Suprapubic skin (tissue), 4 donors: Measurements from ENCODE around the gene DHPS. TPM values are rescaled to one million over a fixed set of nuclear protein-coding genes. Genes with fewer than 3 reads are reported as not detected.

Experiments used
- DNase-seq, 2 donors: peaks; one replicate each; pipeline ENCODE4 v3.0.0-alpha.2; 2019; ENCODE audit warnings: low spot score in 2 of 2
- H3K27ac ChIP-seq: fragments of 200-600 bp; sonication (generic); one replicate; pipeline ENCODE4 v1.5.1; 2019
- H3K27me3 ChIP-seq: fragments of 200-600 bp; sonication (generic); one replicate; pipeline ENCODE4 v1.5.1; 2019
- H3K36me3 ChIP-seq: fragments of 200-600 bp; sonication (generic); one replicate; pipeline ENCODE4 v1.5.1; 2019
- H3K4me1 ChIP-seq: fragments of 200-600 bp; sonication (generic); one replicate; pipeline ENCODE4 v1.5.1; 2019
- H3K4me3 ChIP-seq: fragments of 200-600 bp; sonication (generic); one replicate; pipeline ENCODE4 v1.5.1; 2019; ENCODE audit warnings: mild to moderate bottlenecking
- H3K9me3 ChIP-seq: fragments of 200-600 bp; sonication (generic); one replicate; pipeline ENCODE4 v1.5.1; 2019
- CTCF ChIP-seq, 2 donors: fragments of 200-600 bp in 1 of 2; fragments of 450-650 bp in 1 of 2; sonication (generic) in 1 of 2; IDR thresholded peaks; one replicate each; pipeline ENCODE4 v1.5.1; 2016 to 2019; ENCODE audit warnings: antibody characterized with exemption in 2 of 2, mild to moderate bottlenecking in 1 of 2, moderate library complexity in 1 of 2
- EP300 ChIP-seq: sonication (generic); formaldehyde crosslinking; IDR thresholded peaks from one replicate; pipeline ENCODE4 v1.6.1; 2017; ENCODE audit warnings: antibody characterized with exemption
- POLR2A ChIP-seq, 2 donors: fragments of 450-650 bp; IDR thresholded peaks; one replicate each; pipeline ENCODE4 v1.6.1; 2017; ENCODE audit warnings: antibody characterized with exemption in 2 of 2, mild to moderate bottlenecking in 2 of 2, moderate library complexity in 2 of 2
- POLR2AphosphoS5 ChIP-seq, 3 donors: sonication (generic); formaldehyde crosslinking; IDR thresholded peaks; one replicate each; pipeline ENCODE4 v1.6.1; 2017; ENCODE audit warnings: antibody characterized with exemption in 3 of 3
- WGBS: methylation state at CpG from one replicate; pipeline ENCODE4 v1.1.5; 2018; 5-methylcytosine and 5-hydroxymethylcytosine counted together
- total RNA-seq, 4 donors: library from RNA; depleted of rRNA; stranded (reverse); fragments of >200 nt; gene quantifications; one replicate each; pipeline ENCODE4 v1.1.0, GENCODE V29; 2016

DHPS gene
- total RNA-seq, 4 donors from 2014 or later: 108 to 265 (median 136) TPM

GRCh38 chr19:12666265-12667048 is 15.2 kb downstream of the DHPS start, which contains the start of the genes MAN2B1 and WDR83:
Gene MAN2B1, minus strand, starts transcription at chr19:12666742. Its CDS starts 41 bp downstream, at chr19:12666701.
Gene WDR83, plus strand, starts transcription at chr19:12666807. Its CDS starts 2,984 bp downstream, at chr19:12669791.
- H3K27ac ChIP-seq: peak within 1 kb of the TSS; percentile 69
- peaks cover 46% of the 10 kb centered on the region for H3K4me1 ChIP-seq
- H3K4me3 ChIP-seq: peak within 1 kb of the TSS; percentile 83
- no peaks in the 10 kb centered on the region for H3K9me3 ChIP-seq
- no peaks in the 10 kb centered on the region for H3K27me3 ChIP-seq
- DNase-seq: peak in 1 of 2 donors; percentile 85
- WGBS: 2% methylated on average over 25 of the region's 46 CpGs
- H3K36me3 ChIP-seq: peaks cover 41% of the 10 kb centered on the region
- TF ChIP-seq POLR2A (IDR thresholded peaks at IDR 0.05): no peak
- TF ChIP-seq CTCF (IDR thresholded peaks at IDR 0.05): no peak
- TF ChIP-seq POLR2AphosphoS5 (IDR thresholded peaks at IDR 0.05): no peak
- TF ChIP-seq EP300: no peak

- TF ChIP-seq POLR2AphosphoS5 (IDR thresholded peaks at IDR 0.05) (no peak), CTCF (IDR thresholded peaks at IDR 0.05) (no peak), POLR2A (IDR thresholded peaks at IDR 0.05) (no peak), EP300 (no peak)
- 44% methylated on average over 8 of the region's 12 CpGs for WGBS
- peak overlapping the region; percentile 83 for H3K4me3 ChIP-seq
- H3K27me3 ChIP-seq: no peaks in the 10 kb centered on the region
- H3K27ac ChIP-seq: no peak overlapping the region
- DNase-seq: peak in 1 of 2 donors; percentile 60
- peaks cover 43% of the 10 kb centered on the region for H3K4me1 ChIP-seq
- H3K9me3 ChIP-seq: no peaks in the 10 kb centered on the region
- H3K36me3 ChIP-seq: peaks cover 48% of the 10 kb centered on the region
Observed at GRCh38 chr19:12665671-12666264, 15.9 kb downstream of the DHPS start.

GRCh38 chr19:12665281-12665573 is 16.5 kb downstream of the DHPS start:
- peak in 1 of 2 donors; percentile 67 for DNase-seq
- Histone ChIP-seq H3K4me1 (peaks cover 37% of the 10 kb centered on the region), H3K9me3 (no peaks in the 10 kb centered on the region), H3K4me3 (peak overlapping the region; percentile 83), H3K36me3 (peaks cover 51% of the 10 kb centered on the region), H3K27ac (no peak overlapping the region), H3K27me3 (no peaks in the 10 kb centered on the region)
- 83% methylated on average over 10 of the region's 10 CpGs for WGBS
- TF ChIP-seq CTCF (IDR thresholded peaks at IDR 0.05) (no peak), POLR2AphosphoS5 (IDR thresholded peaks at IDR 0.05) (no peak), POLR2A (IDR thresholded peaks at IDR 0.05) (no peak), EP300 (no peak)

- no peak overlapping the region for H3K4me3 ChIP-seq
- H3K4me1 ChIP-seq: peaks cover 33% of the 10 kb centered on the region
- peaks cover 57% of the 10 kb centered on the region for H3K36me3 ChIP-seq
- DNase-seq: peak in 1 of 2 donors; percentile 61
- WGBS: 79% methylated on average over 29 of the region's 29 CpGs
- no peak for TF ChIP-seq EP300
- TF ChIP-seq POLR2AphosphoS5 (IDR thresholded peaks at IDR 0.05): no peak
- TF ChIP-seq POLR2A (IDR thresholded peaks at IDR 0.05): no peak
- TF ChIP-seq CTCF (IDR thresholded peaks at IDR 0.05): no peak
- no peaks in the 10 kb centered on the region for H3K27me3 ChIP-seq
- no peak overlapping the region for H3K27ac ChIP-seq
- no peaks in the 10 kb centered on the region for H3K9me3 ChIP-seq
Observed at GRCh38 chr19:12664406-12665280, 17.0 kb downstream of the DHPS start.
